Measurements from ENCODE around the gene SETDB1.

DNA sequence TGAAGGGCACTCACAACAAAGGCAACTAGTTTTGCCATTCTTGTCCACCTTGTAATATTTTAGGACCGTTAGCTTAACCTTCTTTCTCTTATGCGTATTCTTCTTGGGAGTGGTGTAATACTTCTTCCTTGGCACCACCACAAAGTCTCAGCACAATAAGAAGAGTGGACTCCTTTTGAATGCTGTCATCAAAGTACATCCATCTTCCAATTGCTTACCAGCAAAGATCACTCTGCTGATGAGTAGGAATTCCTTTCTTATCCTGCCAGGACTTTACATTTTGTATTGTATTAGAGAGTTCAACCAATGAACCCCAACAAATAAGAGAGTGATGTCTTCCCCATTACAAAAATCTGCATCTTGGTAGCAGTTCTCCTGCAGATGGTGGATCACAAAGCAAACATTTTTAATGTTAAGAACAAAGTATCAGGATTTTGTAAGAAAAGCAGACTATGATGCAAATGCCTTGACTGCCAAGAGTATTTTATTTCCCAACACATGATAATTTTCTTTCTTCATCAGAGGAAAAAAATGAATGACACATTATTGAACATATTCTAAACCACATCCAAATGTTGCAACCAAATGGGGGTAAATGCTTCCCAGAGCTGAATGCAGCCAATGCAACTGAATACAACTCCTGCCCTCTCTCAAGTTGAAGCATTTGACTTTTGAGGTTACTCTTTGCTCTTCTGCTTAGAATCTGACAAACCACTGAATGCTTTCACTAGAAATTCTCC is 44.7 kb upstream of the SETDB1 start:
- TF ChIP-seq CTCF (IDR thresholded peaks at IDR 0.05) (no peak), POLR2A (IDR thresholded peaks at IDR 0.05) (no peak)
